HG03045 (cell line): ENCODE results near the gene UBQLN3.

Experiments
- ATAC-seq: cut with Tn5 transposase; IDR thresholded peaks from one replicate; pipeline ENCODE4 v1.9.1; 2021; ENCODE audit warnings: mild to moderate bottlenecking, moderate library complexity; ENCODE audit not compliant: unreplicated experiment

UBQLN3 gene

DNA sequence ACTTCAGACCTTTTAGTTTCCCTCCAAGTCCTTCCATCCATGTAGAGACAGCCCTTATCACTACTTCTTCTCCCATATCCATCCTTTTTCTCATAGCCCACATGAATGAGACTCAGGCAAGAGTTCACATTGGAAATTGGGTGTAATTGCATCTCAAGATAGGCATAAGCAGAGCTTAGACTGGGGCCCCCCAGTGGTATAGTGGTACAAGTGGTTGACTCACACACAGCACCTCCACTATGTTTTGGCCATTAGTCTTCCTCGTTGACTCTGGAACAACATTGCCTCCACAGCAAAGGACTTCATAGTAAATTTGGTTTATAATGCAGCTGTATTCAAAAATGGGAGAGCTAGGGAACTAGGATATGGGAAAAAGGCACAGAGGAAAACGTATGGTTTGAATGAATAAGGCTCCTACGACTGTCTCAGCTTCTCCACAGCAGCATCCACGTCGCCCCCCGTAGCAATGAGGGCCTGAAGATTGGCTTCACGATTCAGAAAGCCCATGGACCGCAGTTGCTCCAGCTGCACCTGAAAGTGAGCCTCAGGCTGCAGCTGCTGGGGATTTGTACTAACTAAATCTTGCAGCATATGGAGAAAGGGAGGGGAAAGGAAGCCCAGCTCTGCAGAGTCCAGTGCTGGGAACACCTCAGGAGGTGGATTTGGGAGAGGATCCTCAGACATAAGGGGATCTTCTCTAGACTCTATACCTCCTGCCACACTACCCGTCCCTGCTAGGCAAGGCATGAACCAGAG, 2.4 kb downstream of the UBQLN3 start:
- ATAC-seq, result no peak

DNA sequence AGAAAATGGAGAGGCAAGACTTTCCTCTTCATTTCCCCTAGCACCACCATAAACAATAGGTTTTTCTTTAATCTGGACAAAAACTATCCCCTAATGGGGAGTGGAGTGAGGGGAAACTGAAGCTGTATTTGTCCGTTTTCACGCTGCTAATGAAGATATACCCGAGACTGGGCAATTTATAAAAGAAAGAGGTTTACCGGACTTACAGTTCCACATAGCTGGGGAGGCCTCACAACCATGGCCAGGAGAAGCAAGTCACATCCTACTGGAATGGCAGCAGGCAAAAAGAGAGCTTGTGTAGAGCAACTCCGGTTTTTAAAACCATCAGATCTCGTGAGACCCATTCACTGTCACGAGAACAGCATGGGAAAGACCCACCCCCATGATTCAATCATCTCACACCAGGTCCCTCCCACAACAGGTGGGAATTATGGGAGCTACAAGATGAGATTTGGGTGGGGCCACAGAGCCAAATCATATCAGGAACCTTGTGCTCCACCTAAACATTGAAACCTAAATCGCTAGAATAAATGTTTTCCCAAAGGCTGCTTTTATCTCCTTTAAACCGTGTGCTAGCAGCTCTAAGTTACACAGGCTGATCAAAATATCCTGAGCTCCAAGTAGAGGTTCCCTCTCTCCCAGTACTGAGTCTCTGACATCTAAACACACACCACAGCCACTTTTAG, 4.3 kb downstream of the UBQLN3 start:
- ATAC-seq, result no peak

DNA sequence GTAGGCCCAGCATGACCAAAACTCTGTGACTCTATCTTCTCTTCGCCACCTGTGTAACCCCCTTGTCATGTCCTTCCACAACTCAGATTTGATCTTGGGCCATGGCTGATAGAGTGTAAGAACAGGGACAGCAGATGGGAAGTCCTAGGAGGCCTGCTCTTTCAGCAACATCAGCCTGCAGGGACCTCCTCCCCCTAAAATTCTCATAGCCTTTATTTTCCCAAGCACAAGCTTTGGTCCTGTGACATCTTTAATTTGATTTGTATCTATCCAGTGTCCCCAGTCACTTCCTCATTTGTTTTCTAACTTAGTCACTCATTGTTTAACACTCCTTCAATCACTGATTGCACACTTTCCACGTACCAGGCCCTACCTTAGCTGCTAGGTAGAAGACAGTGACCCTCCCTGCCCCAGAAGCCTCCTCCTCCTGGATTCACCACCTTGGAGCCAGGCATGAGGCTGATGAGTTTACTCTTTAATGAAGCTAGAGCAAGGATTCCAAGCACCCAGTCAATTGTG, 5.3 kb downstream of the UBQLN3 start:
- no peak for ATAC-seq

DNA sequence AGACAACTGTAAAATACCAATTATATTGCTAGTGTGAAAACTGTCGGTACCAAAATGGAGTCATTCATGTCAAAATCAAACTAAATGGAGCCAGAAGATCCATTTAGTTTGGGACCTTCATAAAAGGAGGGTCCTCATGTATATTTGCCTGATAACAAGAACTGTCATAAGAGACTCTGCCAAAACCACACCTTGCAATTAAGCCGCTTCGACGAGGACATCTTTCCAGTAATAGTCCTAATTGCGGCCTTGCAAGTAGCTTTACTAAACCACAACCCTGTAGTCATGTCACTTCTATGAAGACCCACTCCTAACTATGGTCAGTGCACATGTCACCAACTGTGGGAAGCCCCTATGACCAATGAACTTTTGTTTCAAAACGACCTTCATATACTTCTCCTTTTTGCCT, 9.4 kb downstream of the UBQLN3 start:
- no peak for ATAC-seq

DNA sequence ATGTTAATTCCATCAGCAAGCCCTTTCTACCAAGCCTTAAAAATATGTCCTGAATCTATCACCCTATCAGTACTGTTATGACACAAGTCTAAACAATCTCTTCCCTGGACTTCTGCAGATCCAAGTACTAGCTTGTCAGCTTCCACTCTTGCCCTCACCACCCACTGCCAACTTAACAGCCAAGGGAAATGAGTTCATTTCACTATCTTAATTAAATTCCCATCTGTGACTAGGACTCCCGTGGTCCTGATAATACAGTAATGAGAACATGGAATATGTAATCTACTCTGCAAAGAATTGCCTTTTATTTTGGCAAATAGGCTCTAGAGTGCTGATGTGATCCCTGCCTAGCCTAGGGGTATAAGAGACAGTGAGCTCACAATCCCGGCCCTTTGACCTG, 10.1 kb downstream of the UBQLN3 start:
- no peak for ATAC-seq

DNA sequence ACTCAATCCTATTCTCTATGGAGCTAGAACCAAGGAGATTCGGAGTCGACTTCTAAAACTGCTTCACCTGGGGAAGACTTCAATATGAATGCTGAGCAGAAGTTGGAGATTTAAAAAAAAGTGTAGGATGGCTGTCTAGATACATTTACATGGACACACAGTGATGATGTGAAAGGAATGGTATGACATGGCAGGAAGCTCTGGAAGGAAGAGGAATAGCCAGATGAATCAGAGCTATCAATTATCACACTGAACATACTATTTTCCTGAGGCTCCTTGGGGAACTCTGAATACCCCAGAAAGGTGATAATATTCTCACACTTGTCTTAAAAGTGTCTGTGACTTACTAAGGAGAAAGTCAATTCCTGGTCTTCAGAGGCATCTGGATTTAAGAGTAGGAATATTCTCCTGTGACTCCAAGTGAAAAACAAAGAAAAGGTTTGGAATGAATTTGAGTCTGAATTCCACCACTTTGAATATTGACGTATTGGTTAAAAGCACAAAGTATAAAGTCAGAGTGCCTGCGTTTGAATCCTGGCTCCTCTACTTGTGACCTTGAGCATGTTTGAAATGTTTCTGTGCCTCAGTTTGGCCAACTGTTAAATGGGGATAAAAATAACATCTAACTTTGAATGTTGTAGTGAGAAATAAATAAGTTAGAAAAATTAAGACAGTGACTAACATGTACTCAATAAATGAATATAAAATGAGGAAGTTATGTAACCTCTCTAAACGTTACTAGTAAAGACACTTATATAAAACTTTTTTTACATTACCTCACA, 20.0 kb downstream of the UBQLN3 start:
- no peak for ATAC-seq

DNA sequence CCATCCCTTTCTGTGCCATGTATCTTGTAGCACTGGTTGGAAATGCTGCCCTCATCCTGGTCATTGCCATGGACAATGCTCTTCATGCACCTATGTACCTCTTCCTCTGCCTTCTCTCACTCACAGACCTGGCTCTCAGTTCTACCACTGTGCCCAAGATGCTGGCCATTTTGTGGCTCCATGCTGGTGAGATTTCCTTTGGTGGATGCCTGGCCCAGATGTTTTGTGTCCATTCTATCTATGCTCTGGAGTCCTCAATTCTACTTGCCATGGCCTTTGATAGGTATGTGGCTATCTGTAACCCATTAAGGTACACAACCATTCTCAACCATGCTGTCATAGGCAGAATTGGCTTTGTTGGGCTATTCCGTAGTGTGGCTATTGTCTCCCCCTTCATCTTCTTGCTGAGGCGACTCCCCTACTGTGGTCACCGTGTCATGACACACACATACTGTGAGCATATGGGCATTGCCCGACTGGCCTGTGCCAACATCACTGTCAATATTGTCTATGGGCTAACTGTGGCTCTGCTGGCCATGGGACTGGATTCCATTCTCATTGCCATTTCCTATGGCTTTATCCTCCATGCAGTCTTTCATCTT, 20.9 kb downstream of the UBQLN3 start:
- ATAC-seq, result no peak

DNA sequence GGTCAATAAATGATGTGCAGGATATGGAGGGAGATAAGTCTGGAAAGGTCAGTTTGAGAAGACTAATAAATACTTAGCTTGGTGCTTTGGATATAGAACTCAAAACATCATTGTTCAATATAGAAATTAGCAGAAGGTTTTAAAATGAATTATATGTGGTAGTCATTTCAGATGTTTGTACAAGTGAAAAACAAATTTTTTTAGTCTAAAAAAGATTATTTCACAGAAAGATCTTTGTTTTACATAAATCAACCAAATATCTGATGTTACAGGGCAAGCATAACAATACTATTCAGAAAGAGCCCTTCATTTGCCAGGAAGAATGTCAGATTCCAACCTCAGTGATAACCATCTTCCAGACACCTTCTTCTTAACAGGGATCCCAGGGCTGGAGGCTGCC, 21.4 kb downstream of the UBQLN3 start, which contains the start of gene OR52D1:
OR52D1 (plus strand) TSS at position 301 of the 400 bp plus-strand sequence; CDS start at position 323, 22 bp downstream.
- no peak for ATAC-seq

DNA sequence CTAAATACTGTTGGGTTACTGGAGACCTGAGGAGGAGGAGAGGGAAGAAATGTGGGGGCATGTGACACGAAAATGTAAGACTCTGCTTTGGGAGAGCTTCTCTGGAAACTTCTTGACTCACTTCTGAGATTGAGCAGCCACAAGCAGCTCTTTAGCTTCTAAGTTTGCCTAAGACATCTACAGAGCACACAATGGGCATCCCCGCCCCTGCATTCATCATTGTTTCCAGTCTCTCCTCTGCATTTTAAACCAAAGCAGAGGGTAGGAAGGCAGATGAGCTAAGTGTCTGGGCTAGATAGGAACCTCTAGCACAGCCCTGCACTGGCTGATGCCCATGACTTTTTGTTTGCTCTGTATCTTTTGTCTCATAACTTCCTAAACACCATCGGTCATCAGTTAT, 23.3 kb downstream of the UBQLN3 start:
- no peak for ATAC-seq

DNA sequence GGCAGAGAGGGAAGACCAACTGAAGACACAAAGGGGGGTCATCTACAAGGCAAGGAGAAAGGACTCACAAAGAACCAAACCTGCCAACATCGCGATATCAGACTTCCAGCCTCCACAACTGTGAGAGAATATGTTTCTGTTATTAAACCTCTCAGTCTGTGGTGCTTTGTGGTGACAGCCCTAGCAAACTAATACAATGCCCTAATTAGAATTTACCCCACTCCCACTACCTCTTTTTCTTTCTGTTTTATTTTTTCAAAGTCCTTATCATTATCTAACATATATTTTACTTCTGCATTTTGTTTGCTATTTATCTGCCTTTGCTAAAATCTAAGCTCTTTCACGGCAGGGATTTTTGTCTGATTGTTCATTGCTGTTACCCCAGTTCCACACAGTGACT, 23.8 kb downstream of the UBQLN3 start:
- no peak for ATAC-seq

DNA sequence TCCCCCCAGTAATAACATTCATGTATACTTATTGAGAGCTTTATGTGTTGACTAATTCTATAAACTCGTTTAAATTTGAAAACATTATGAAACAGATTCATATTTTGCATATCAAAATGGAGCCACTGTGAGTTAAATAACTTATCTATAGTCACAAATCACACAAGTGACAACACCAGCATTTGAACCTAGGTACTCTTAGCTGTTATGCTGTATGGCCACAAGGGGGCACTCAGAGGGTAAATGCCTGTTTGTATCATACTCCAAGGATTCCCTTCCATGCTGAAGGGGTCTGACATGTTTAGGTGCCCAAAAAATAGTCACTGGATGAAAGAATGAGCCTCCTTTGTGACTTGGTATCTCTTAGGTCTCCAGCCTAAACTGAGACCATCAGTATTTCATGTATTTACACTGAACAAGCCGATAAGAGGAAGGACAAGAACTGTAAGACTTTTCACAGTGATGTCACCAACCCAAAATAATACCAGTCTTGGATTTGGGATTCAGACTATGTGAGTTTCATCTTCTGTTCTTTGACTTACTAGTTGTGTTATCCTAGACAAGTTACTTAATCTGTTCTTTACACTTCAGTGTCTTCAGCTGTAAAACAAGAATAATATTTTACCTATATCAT, 33.5 kb downstream of the UBQLN3 start:
- peak; percentile 84 for ATAC-seq

DNA sequence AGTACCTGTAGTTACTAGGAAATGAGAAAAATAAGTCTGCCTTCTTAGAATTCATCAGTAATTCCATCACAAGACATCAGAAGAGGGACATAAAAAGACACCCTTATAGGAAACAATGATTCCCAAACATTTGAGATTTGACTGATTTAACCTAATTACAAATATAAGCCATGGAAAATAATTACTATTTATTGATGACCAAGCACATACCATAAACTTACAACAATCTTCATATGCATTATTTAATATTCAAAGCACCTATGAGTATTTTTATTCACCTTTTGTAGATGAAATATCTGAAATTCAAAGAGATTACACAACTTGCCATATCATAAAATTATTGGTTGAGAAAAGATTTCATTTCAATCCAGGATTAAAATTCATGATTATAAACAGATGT, 35.8 kb downstream of the UBQLN3 start:
- ATAC-seq, result no peak

DNA sequence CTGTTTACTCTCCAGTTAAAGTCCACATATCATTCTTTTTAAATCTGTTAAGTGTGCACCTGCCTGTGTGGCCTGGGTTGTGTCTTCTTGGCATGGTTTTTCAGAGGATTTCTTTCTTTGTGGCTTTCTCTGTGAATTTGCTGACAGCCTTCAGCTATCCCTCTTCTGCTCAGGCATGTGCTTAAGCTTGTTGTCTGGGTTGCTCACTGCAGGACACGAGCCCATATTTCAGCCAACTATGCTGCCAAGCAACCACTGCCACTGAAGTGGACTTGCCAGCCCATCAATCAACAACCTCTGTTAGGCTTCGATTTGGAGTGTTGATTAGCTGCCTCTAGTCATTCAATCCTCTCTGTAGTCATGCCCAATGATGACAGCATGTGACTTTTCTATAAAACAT, 42.2 kb downstream of the UBQLN3 start:
- ATAC-seq, result no peak

DNA sequence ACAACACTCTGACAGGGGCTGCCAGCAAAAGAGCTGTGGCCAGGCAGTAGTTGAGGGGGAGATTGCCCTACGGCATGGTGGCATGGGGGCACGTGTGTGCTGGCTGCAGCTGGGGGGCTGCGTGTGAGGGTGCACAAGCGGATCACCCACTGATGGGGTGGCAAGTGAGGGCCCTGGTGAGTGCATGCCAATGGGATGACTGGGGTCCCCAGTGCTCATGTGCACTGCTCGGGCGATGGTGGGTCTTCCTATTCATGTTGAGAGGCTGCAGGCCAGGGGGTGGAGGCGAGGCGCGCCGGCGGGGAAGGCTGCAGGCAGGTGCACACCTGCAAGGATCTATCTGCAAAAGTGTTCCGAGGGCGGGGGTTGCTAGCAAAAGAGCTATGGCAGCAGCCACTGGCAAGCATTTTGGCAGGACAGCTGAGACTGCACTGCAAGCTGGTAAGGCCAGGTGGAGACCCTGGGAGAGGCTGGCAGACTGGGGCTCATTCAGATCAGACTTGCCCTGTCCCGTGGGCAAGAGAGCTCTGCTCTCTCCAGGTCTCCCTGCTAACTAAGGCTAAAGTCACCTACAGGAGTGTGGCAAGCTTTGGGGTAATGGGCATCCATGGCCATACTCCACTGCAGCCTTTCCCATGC, 48.7 kb downstream of the UBQLN3 start:
- no peak for ATAC-seq
